IPS DF 6.9 (cell line): Measurements from ENCODE around the gene BAZ1B.
A peak's percentile ranks its signal among the peaks of the same experiment; 100 is the strongest.
"Not testable (repeated sequence)": the region's sequence is repeated elsewhere in the genome, so short reads cannot be mapped to it uniquely, and the experiment has no call there.

Source experiments
- DNase-seq: peaks from one replicate; pipeline ENCODE4 v3.0.0-alpha.2; 2013; ENCODE audit warnings: low read depth, low spot score
- H3K27ac ChIP-seq: one replicate; pipeline ENCODE4 v1.5.1; 2013; ENCODE audit warnings: low read length, control low read depth
- H3K27me3 ChIP-seq: 2 replicates; pipeline ENCODE4 v1.6.1; 2013; ENCODE audit warnings: mild to moderate bottlenecking, low read length; ENCODE audit not compliant: control insufficient read depth, insufficient read depth
- H3K36me3 ChIP-seq: 2 replicates; pipeline ENCODE4 v1.6.1; 2013; ENCODE audit warnings: low read length; ENCODE audit not compliant: control insufficient read depth, insufficient read depth
- H3K4me1 ChIP-seq: 2 replicates; pipeline ENCODE4 v1.6.1; 2013; ENCODE audit warnings: low read length; ENCODE audit not compliant: control insufficient read depth, insufficient read depth
- H3K4me3 ChIP-seq: 2 replicates; pipeline ENCODE4 v1.5.1; 2013; ENCODE audit warnings: mild to moderate bottlenecking, low read length
- H3K9me3 ChIP-seq: 2 replicates; pipeline ENCODE4 v1.6.1; 2013; ENCODE audit warnings: low read length, inconsistent platforms; ENCODE audit not compliant: control insufficient read depth, insufficient read depth
- WGBS: extraction: QIAGEN DNeasy Blood & Tissue Kit; methylation state at CpG from one replicate; pipeline ENCODE4 v1.1.7; 2013; ENCODE audit warnings: mixed read lengths, missing lambda C conversion rate; ENCODE audit not compliant: insufficient read length, insufficient coverage; 5-methylcytosine and 5-hydroxymethylcytosine counted together

The BAZ1B gene

GRCh38 chr7:73410541-73411131, 111.5 kb downstream of the BAZ1B start:
- DNase-seq, H3K9me3 ChIP-seq, H3K4me3 ChIP-seq, H3K4me1 ChIP-seq, H3K27ac ChIP-seq, H3K36me3 ChIP-seq, H3K27me3 ChIP-seq: not testable (repeated sequence)
- no CpG with 5 or more reads among the region's 15 CpGs for WGBS

- not testable (repeated sequence) for H3K4me3 ChIP-seq, DNase-seq, H3K9me3 ChIP-seq, H3K27me3 ChIP-seq, H3K4me1 ChIP-seq, H3K36me3 ChIP-seq, H3K27ac ChIP-seq
- WGBS: no CpG with 5 or more reads among the region's 3 CpGs
Measured at GRCh38 chr7:73404860-73405259, 117.2 kb downstream of the BAZ1B start.

GRCh38 chr7:73399185-73400050, 122.7 kb downstream of the BAZ1B start:
- not testable (repeated sequence) for DNase-seq, H3K36me3 ChIP-seq, H3K27me3 ChIP-seq, H3K4me3 ChIP-seq, H3K9me3 ChIP-seq, H3K27ac ChIP-seq, H3K4me1 ChIP-seq
- WGBS: no CpG with 5 or more reads among the region's 19 CpGs

DNA sequence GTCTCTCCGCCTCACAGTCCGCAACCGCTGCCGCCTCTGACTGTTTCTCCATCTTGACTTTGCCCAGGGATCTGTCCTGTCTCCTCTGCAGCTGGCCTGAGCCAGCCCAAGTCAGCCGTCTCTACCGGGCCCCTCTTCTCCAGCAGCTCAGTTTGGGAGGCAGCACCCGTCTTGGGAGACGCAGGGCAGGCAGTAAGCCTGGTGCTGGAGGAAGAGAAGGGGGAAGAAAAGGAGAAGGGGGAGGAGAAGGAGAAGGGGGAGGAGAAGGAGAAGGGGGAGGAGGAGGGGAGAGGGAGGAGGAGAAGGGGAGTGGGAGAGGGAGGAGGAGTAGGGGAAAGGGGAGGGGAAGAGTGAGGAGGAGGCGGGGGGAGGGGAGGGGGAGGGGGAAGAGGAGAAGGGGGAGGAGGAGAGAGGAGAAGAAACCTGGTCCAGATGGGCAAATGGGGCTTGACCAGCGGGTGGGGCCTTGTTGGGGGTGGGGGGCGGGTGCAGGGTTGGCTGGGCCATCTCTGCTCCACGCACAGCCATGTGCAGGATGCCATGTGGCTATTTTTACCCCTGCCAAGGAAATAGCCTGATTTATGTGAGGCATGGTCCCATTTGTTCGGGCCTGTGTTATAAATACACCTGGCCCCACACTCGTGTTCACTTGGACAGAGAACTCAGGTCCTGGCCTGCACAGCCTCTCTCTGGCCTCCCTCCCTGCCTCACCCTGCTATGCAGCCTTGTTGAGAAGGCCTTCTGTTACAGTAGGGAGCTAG, 124.4 kb downstream of the BAZ1B start:
- peaks cover 2% of the 10 kb centered on the region for H3K4me1 ChIP-seq
- H3K9me3 ChIP-seq: no peaks in the 10 kb centered on the region
- no peak for DNase-seq
- H3K27ac ChIP-seq: no peak overlapping the region
- no peaks in the 10 kb centered on the region for H3K27me3 ChIP-seq
- peak overlapping the region; percentile 19; the same call in 1 of the 2 replicates for H3K4me3 ChIP-seq
- WGBS: no CpG with 5 or more reads among the region's 14 CpGs
- no peaks in the 10 kb centered on the region for H3K36me3 ChIP-seq

DNA sequence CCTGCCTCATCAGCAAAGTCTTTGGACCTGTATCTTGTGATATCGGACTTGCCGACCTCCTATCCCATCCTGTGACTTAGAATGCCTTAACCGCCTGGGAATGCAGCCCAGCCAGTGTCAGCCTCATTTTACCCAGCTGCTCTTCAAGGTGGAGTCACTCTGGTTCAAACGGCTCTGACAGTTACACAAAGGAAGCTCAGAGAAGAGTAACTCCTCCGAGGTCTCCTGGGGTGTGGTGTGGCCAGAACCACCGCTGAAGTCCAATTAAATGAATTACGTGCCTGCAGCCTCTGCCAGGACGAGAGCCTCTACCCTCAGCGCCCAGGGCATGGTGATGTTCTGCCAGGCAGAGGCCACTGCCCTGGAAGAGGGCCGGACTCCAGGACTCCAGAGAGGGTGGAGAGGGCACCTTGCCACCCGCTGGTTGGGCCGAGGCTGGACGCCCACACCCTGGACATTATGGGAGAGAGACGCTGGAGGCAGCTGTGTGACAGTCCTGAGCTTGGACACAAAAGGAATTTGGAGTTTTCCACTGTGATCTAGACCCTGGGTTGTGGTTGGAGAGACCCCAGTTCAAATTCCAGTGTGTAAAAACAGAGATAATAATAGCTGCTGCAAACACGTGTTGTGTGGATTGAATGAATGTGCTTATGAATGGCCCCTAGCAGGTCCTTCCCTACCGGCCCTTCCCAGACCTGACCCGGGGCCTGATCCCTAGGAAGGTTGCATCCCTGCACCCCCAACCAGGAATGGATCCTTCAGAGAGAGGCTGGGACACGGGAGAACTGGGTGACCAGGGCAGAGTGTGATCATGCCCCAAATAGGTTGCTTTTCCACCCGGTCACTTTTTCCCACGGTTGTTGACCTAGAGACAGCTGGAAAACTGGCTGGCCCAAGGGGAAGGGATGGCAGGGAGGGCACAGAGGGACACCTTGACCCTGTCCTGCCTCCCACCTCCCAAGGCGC, 126.3 kb downstream of the BAZ1B start:
- Histone ChIP-seq H3K27ac (no peak overlapping the region), H3K9me3 (no peaks in the 10 kb centered on the region), H3K4me1 (peaks cover 2% of the 10 kb centered on the region), H3K27me3 (no peaks in the 10 kb centered on the region), H3K4me3 (no peak overlapping the region), H3K36me3 (no peaks in the 10 kb centered on the region)
- DNase-seq: no peak
- WGBS: no CpG with 5 or more reads among the region's 21 CpGs

DNA sequence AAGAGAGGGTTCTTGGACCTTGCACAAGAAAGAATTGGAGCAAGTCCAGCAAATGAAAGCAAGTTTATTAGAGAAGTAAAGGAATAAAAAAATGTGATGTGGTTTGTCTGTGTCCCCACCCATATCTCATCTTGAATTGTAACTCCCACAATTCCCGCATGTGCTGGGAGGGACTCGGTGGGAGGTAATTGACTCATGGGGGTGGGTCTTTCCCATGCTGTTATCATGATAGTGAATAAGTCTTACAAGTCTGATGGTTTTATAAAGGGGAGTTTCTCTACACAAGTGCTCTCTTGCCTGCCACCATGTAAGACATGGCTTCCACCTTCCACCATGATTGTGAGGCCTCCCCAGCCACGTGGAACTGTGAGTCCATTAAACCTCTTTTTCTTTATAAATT, 127.7 kb downstream of the BAZ1B start:
- Histone ChIP-seq H3K27me3 (0 out of 2 replicates have a peak, but pooled peaks cover 1% of the 10 kb centered on the region), H3K4me3 (no peak overlapping the region), H3K4me1 (peaks cover 2% of the 10 kb centered on the region), H3K27ac (no peak overlapping the region), H3K36me3 (no peaks in the 10 kb centered on the region), H3K9me3 (no peaks in the 10 kb centered on the region)
- no peak for DNase-seq
- no CpG with 5 or more reads among the region's 3 CpGs for WGBS

- WGBS: no CpG with 5 or more reads among the region's 2 CpGs
- Histone ChIP-seq H3K9me3 (no peaks in the 10 kb centered on the region), H3K36me3 (no peaks in the 10 kb centered on the region), H3K27ac (no peak overlapping the region), H3K4me1 (no peaks in the 10 kb centered on the region), H3K4me3 (no peak overlapping the region), H3K27me3 (0 out of 2 replicates have a peak, but pooled peaks cover 1% of the 10 kb centered on the region)
- no peak for DNase-seq
Measured at GRCh38 chr7:73391396-73391795, 130.7 kb downstream of the BAZ1B start.
